ENCODE results near the gene TSPAN31. TPM values are rescaled to one million over a fixed set of nuclear protein-coding genes. Genes with fewer than 3 reads are reported as not detected.

TSPAN31 gene
- total RNA-seq, 1 donor from 2014 or later, result 31.3 TPM

DNA sequence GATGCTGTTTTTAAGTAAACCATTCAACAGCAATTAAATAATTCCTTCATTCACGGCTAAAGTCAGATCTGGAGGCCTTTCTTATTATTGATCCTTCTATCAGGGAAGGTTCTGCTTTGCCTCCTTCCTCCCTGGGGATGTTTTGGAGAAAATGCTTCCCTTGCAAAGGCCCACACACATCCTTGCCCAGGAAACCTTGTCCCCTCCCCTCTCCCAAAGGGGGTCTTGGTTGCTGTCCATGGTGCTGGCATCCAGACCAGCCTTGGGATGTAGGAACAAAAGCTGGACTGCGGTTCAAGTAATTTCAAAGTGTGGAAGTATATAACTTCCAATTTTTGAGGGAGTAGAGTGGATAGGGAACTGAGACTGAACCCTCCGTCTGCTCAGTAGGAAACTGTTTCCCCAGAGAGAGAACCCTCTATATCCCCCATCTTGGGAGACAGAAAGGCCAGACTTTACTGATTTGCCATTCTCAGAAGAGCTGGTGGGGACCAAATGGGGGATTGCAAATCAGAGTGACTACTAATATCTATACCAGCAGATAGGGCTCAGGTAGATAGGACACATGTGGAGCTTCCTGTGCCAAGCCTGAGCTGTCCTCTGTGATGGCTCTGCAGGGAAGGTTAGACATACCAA, 15.6 kb downstream of the TSPAN31 start:
- TF ChIP-seq, protein P1, sequence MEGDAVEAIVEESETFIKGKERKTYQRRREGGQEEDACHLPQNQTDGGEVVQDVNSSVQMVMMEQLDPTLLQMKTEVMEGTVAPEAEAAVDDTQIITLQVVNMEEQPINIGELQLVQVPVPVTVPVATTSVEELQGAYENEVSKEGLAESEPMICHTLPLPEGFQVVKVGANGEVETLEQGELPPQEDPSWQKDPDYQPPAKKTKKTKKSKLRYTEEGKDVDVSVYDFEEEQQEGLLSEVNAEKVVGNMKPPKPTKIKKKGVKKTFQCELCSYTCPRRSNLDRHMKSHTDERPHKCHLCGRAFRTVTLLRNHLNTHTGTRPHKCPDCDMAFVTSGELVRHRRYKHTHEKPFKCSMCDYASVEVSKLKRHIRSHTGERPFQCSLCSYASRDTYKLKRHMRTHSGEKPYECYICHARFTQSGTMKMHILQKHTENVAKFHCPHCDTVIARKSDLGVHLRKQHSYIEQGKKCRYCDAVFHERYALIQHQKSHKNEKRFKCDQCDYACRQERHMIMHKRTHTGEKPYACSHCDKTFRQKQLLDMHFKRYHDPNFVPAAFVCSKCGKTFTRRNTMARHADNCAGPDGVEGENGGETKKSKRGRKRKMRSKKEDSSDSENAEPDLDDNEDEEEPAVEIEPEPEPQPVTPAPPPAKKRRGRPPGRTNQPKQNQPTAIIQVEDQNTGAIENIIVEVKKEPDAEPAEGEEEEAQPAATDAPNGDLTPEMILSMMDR (IDR thresholded peaks at IDR 0.05; ENCODE audit: unreplicated experiment), result no peak
- no peak for DNase-seq (ENCODE audit: low spot score, unreplicated experiment)
- Mint-ChIP-seq H3K27ac (no peak overlapping the region), H3K36me3 (ENCODE audit: insufficient read depth) (peaks cover 17% of the 10 kb centered on the region), H3K9me3 (ENCODE audit: low read depth) (no peaks in the 10 kb centered on the region), H3K4me3 (ENCODE audit: low read depth) (no peak overlapping the region), H3K27me3 (peaks cover 33% of the 10 kb centered on the region), H3K4me1 (ENCODE audit: low read depth) (peaks cover 12% of the 10 kb centered on the region)

DNA sequence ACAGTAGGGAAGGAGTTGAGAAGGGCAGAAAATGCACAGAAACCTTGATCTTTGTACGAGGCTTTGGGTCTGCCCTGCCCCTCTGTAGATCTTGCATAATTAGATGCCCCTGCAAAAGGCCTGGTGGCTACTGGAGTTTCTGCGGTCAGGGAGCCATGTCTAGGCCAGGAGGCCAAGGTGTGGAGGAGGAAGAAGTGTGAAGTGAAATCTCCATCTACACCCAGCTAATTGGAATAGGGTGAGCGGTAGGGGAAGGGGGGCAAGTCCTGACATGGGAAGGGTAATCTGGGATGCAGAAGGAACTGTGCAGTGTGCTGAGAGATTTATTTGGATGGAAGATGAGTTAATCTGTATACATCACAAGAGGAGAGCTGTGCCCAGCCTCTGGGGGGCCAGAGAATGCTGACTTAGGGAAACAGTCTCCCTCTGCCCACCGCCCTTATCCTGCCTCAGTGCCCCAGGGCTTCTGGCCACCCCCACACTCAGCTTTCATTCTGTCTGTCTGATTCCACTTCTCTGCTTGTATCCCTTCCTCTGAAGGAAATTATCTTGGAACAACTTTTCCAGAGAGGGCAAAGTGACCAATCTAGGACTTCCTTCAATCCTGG, 16.7 kb downstream of the TSPAN31 start:
- TF ChIP-seq, protein P1 (IDR thresholded peaks at IDR 0.05; ENCODE audit: unreplicated experiment), result no peak
- H3K27me3 Mint-ChIP-seq, result peaks cover 43% of the 10 kb centered on the region
- H3K4me3 Mint-ChIP-seq (ENCODE audit: low read depth), result no peak overlapping the region
- no peak overlapping the region for H3K27ac Mint-ChIP-seq
- H3K9me3 Mint-ChIP-seq (ENCODE audit: low read depth), result no peaks in the 10 kb centered on the region
- H3K36me3 Mint-ChIP-seq (ENCODE audit: insufficient read depth), result peaks cover 17% of the 10 kb centered on the region
- DNase-seq (ENCODE audit: low spot score, unreplicated experiment), result no peak
- peaks cover 12% of the 10 kb centered on the region for H3K4me1 Mint-ChIP-seq (ENCODE audit: low read depth)

DNA sequence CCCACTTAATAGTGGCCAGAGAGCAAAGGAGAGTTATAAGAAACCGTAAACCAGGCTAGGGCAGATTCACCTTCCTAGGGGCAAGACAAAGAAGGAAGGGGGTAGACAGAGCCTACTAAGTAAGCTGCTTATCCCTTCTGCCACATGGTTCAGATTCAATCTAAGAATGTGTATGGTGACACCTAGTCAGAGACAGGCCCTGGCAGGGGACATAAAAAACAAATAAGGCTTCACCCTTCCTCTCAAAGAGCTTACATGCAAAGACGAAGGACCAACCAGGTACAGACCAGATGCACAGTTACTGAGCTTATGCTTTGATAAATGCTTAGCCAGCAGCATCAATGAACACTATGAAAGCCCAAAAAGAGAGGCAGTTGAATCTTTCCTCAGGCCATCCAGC, 17.6 kb downstream of the TSPAN31 start:
- Mint-ChIP-seq H3K9me3 (ENCODE audit: low read depth) (no peaks in the 10 kb centered on the region), H3K27me3 (peaks cover 52% of the 10 kb centered on the region), H3K27ac (no peak overlapping the region), H3K4me1 (ENCODE audit: low read depth) (peaks cover 10% of the 10 kb centered on the region), H3K4me3 (ENCODE audit: low read depth) (no peak overlapping the region), H3K36me3 (ENCODE audit: insufficient read depth) (peaks cover 13% of the 10 kb centered on the region)
- TF ChIP-seq, protein P1 (IDR thresholded peaks at IDR 0.05; ENCODE audit: unreplicated experiment), result no peak
- DNase-seq (ENCODE audit: low spot score, unreplicated experiment), result no peak

DNA sequence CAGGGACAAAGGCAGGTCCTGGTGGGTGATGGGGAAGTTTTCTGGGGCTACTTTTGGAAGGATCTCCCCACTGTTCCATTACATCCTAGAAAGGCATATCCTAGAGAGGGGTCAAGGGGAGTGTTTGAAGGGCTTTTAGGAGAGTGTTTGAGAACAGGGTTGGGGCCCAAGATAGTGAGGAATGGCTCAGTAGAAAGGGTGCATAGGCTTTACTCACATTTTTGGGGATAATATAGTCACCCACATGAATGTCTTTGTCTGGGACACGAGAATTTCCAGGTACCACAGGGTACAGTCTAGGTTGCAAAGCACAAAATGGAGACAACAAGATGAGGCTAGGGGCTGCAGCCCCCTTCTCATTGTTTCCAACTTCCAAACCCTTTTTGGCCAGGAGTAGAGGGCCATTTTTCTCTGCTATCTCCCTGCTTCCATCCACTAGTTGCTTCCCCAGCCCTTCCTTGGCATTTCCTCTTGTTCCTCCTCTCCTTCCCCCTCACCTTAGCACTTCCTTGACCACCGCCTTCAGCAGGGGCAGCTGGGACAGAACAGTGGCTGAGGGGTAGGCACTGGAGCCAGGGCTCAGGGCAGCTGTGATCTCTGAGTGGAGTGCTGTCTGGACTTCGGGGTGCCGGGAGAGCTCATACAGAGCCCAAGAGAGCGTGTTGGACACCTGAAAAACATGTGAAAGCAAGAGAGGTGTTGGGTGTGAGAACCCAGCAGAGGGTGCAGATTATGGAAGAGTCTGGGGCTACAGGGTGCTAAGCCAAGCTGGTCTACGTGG, 19.2 kb downstream of the TSPAN31 start:
- Mint-ChIP-seq H3K27ac (no peak overlapping the region), H3K4me3 (ENCODE audit: low read depth) (peak overlapping the region; percentile 60), H3K4me1 (ENCODE audit: low read depth) (peaks cover 10% of the 10 kb centered on the region), H3K36me3 (ENCODE audit: insufficient read depth) (peaks cover 10% of the 10 kb centered on the region), H3K27me3 (peaks cover 63% of the 10 kb centered on the region), H3K9me3 (ENCODE audit: low read depth) (no peaks in the 10 kb centered on the region)
- TF ChIP-seq, protein P1 (IDR thresholded peaks at IDR 0.05; ENCODE audit: unreplicated experiment), result no peak
- DNase-seq (ENCODE audit: low spot score, unreplicated experiment), result no peak

DNA sequence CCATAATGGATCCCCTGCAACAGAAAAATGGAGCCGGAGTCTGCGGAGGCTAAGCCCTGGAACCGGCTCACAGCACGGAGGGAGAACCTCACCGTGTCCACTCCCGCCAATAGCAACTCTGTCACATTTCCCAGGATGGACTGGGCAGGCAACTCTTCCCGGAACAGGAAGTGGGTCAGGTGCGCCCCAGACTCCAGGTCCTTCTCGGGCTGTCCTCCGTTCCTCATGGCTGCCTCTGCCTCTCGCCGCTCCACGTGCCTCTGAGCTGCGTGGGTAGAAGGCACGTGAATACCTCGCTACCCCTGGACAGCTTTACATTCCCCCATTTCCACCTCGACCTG, 19.8 kb downstream of the TSPAN31 start:
- H3K4me3 Mint-ChIP-seq (ENCODE audit: low read depth), result peak overlapping the region; percentile 60
- H3K27ac Mint-ChIP-seq, result no peak overlapping the region
- H3K36me3 Mint-ChIP-seq (ENCODE audit: insufficient read depth), result peaks cover 8% of the 10 kb centered on the region
- H3K27me3 Mint-ChIP-seq, result peaks cover 63% of the 10 kb centered on the region
- TF ChIP-seq, protein P1 (IDR thresholded peaks at IDR 0.05; ENCODE audit: unreplicated experiment), result no peak
- no peak for DNase-seq (ENCODE audit: low spot score, unreplicated experiment)
- peaks cover 10% of the 10 kb centered on the region for H3K4me1 Mint-ChIP-seq (ENCODE audit: low read depth)
- H3K9me3 Mint-ChIP-seq (ENCODE audit: low read depth), result no peaks in the 10 kb centered on the region
